Measurements from ENCODE around the gene DOCK6.

Gene DOCK6

DNA sequence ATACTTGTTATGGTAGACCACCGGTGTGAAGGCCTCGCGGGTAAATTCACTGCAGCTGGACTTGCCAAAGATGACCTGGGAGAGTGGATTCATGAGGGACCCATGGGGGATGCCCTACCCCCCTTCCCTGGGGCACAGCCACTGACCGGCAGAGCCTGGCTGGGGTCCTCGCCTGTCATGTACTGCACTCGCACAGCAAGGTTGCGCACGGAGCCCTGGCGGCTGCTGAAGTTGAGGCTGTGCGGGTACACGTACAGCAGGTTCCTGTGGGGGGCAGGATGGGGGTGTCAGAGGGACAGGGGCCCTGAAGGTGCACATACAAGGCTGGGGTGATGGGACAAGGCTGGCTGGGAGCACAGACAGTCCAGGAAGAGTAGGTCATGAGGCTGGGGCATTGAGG is 24.3 kb downstream of the DOCK6 start:
- Histone ChIP-seq H3K4me1 (peaks cover 0 to 2% (median 0%) of the 10 kb centered on the region in 10 experiments; a peak in 1 of 20 replicates), H3K9me3 (replicated peaks in 1 of 11) (peaks cover 8 to 20% (median 17%) of the 10 kb centered on the region in 11 experiments; a peak in 21 of 22 replicates), H4K20me1 (peaks cover 0 to 11% (median 0%) of the 10 kb centered on the region in 11 experiments; a peak in 3 of 22 replicates), H3K4me2 (no peak overlapping the region), H3K27me3 (peaks cover 0 to 13% (median 0%) of the 10 kb centered on the region in 11 experiments; a peak in 7 of 22 replicates), H3K36me3 (no peaks in the 10 kb centered on the region; a peak in 1 of 22 replicates), H3K9ac (no peak overlapping the region), H3K4me3 (no peak overlapping the region), H3K27ac (no peak overlapping the region)
- TF ChIP-seq Cebpa-rat (IDR thresholded peaks at IDR 0.05): no peak

GRCh38 chr19:11237321-11237720 is 25.0 kb downstream of the DOCK6 start:
- peaks cover 8 to 20% (median 17%) of the 10 kb centered on the region in 11 experiments; a peak in 21 of 22 replicates for H3K9me3 ChIP-seq (replicated peaks in 1 of 11)
- H3K9ac ChIP-seq: no peak overlapping the region
- TF ChIP-seq Cebpa-rat (IDR thresholded peaks at IDR 0.05): no peak
- H3K27me3 ChIP-seq: peaks cover 0 to 11% (median 0%) of the 10 kb centered on the region in 11 experiments; a peak in 5 of 22 replicates
- no peak overlapping the region for H3K27ac ChIP-seq
- H4K20me1 ChIP-seq: peaks cover 0 to 11% (median 0%) of the 10 kb centered on the region in 11 experiments; a peak in 3 of 22 replicates
- no peak overlapping the region for H3K4me2 ChIP-seq
- H3K36me3 ChIP-seq: no peaks in the 10 kb centered on the region; a peak in 1 of 22 replicates
- H3K4me3 ChIP-seq: no peak overlapping the region
- H3K4me1 ChIP-seq: no peaks in the 10 kb centered on the region

- Histone ChIP-seq H4K20me1 (peaks cover 0 to 8% (median 0%) of the 10 kb centered on the region in 11 experiments; a peak in 2 of 22 replicates), H3K4me1 (no peaks in the 10 kb centered on the region), H3K36me3 (no peaks in the 10 kb centered on the region; a peak in 1 of 22 replicates), H3K27me3 (peaks cover 0 to 5% (median 0%) of the 10 kb centered on the region in 11 experiments; a peak in 3 of 22 replicates), H3K9ac (no peak overlapping the region), H3K27ac (no peak overlapping the region), H3K9me3 (replicated peaks in 1 of 11) (peaks cover 8 to 20% (median 17%) of the 10 kb centered on the region in 11 experiments; a peak in 21 of 22 replicates), H3K4me2 (no peak overlapping the region), H3K4me3 (no peak overlapping the region)
- TF ChIP-seq Cebpa-rat (IDR thresholded peaks at IDR 0.05): no peak
Observed at GRCh38 chr19:11236324-11237301, 25.7 kb downstream of the DOCK6 start.

GRCh38 chr19:11234486-11235075 is 27.7 kb downstream of the DOCK6 start:
- Histone ChIP-seq H3K9ac (no peak overlapping the region), H3K36me3 (no peaks in the 10 kb centered on the region; a peak in 1 of 22 replicates), H3K27me3 (no peaks in the 10 kb centered on the region), H3K4me3 (no peak overlapping the region), H3K9me3 (replicated peaks in 1 of 11) (peaks cover 8 to 15% (median 14%) of the 10 kb centered on the region in 11 experiments; a peak in 21 of 22 replicates), H3K4me2 (no peak overlapping the region), H3K27ac (no peak overlapping the region), H4K20me1 (peaks cover 0 to 8% (median 0%) of the 10 kb centered on the region in 11 experiments; a peak in 2 of 22 replicates), H3K4me1 (no peaks in the 10 kb centered on the region)
- no peak for TF ChIP-seq Cebpa-rat (IDR thresholded peaks at IDR 0.05)

DNA sequence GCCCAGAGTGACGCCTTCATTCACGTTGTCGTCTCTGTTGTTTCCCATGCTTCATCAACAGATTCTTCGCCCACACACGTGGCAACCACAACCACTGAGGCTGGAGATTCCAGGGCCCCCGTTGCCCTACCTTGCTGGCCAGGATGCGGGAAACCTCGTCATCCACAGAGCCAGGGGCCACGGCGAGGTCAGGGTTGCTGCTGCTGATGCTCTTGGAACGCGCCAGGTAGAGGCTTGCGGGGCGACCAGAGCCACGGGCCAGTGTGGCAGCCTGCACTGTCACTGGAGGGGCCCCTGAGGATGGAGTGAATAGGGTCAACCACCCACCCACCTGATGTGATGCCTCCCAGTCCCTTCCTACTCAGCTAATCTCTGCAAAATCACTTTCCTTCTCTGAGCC is 29.3 kb downstream of the DOCK6 start:
- no peak for TF ChIP-seq Cebpa-rat (IDR thresholded peaks at IDR 0.05)
- H4K20me1 ChIP-seq: peaks cover 0 to 8% (median 0%) of the 10 kb centered on the region in 11 experiments; a peak in 2 of 22 replicates
- H3K27ac ChIP-seq: no peak overlapping the region
- H3K27me3 ChIP-seq: no peaks in the 10 kb centered on the region
- H3K4me2 ChIP-seq: no peak overlapping the region
- no peak overlapping the region for H3K9ac ChIP-seq
- H3K9me3 ChIP-seq (replicated peaks in 1 of 11): peaks cover 0 to under 1% (median 0%) of the 10 kb centered on the region in 11 experiments; a peak in 1 of 22 replicates
- H3K36me3 ChIP-seq: no peaks in the 10 kb centered on the region
- H3K4me1 ChIP-seq: no peaks in the 10 kb centered on the region
- no peak overlapping the region for H3K4me3 ChIP-seq

GRCh38 chr19:11232555-11232954 is 29.8 kb downstream of the DOCK6 start:
- no peak overlapping the region for H3K27ac ChIP-seq
- H3K4me2 ChIP-seq: no peak overlapping the region
- no peaks in the 10 kb centered on the region for H3K4me1 ChIP-seq
- no peak overlapping the region for H3K9ac ChIP-seq
- H3K27me3 ChIP-seq: no peaks in the 10 kb centered on the region
- no peak overlapping the region for H3K4me3 ChIP-seq
- no peak for TF ChIP-seq Cebpa-rat (IDR thresholded peaks at IDR 0.05)
- H4K20me1 ChIP-seq: peaks cover 0 to 8% (median 0%) of the 10 kb centered on the region in 11 experiments; a peak in 2 of 22 replicates
- no peaks in the 10 kb centered on the region for H3K9me3 ChIP-seq (replicated peaks in 1 of 11)
- no peaks in the 10 kb centered on the region for H3K36me3 ChIP-seq

- Histone ChIP-seq H3K4me2 (no peak overlapping the region), H4K20me1 (peaks cover 0 to 8% (median 0%) of the 10 kb centered on the region in 11 experiments; a peak in 1 of 22 replicates), H3K9ac (no peak overlapping the region), H3K36me3 (no peaks in the 10 kb centered on the region), H3K27me3 (no peaks in the 10 kb centered on the region), H3K4me1 (0 out of 20 replicates have a peak, but pooled peaks cover 0 to 5% (median 0%) of the 10 kb centered on the region in 10 experiments), H3K27ac (no peak overlapping the region), H3K9me3 (replicated peaks in 1 of 11) (no peaks in the 10 kb centered on the region), H3K4me3 (no peak overlapping the region)
- TF ChIP-seq Cebpa-rat (IDR thresholded peaks at IDR 0.05): no peak
Observed at GRCh38 chr19:11230621-11231386, 31.5 kb downstream of the DOCK6 start.

- H3K4me1 ChIP-seq: 0 out of 20 replicates have a peak, but pooled peaks cover 0 to 5% (median 0%) of the 10 kb centered on the region in 10 experiments
- no peaks in the 10 kb centered on the region for H3K27me3 ChIP-seq
- no peak overlapping the region for H3K27ac ChIP-seq
- no peak overlapping the region for H3K4me3 ChIP-seq
- H3K9me3 ChIP-seq (replicated peaks in 1 of 11): no peaks in the 10 kb centered on the region
- no peaks in the 10 kb centered on the region; a peak in 1 of 22 replicates for H4K20me1 ChIP-seq
- TF ChIP-seq Cebpa-rat (IDR thresholded peaks at IDR 0.05): no peak
- no peaks in the 10 kb centered on the region for H3K36me3 ChIP-seq
- no peak overlapping the region for H3K4me2 ChIP-seq
- H3K9ac ChIP-seq: no peak overlapping the region
Observed at GRCh38 chr19:11227195-11227886, 35.0 kb downstream of the DOCK6 start.
